ENCODE results near the gene KIRREL2. TPM values are rescaled to one million over a fixed set of nuclear protein-coding genes. Genes with fewer than 3 reads are reported as not detected.

Gene KIRREL2
- total RNA-seq, 1 experiment from 2014 or later, result 3.1 TPM

DNA sequence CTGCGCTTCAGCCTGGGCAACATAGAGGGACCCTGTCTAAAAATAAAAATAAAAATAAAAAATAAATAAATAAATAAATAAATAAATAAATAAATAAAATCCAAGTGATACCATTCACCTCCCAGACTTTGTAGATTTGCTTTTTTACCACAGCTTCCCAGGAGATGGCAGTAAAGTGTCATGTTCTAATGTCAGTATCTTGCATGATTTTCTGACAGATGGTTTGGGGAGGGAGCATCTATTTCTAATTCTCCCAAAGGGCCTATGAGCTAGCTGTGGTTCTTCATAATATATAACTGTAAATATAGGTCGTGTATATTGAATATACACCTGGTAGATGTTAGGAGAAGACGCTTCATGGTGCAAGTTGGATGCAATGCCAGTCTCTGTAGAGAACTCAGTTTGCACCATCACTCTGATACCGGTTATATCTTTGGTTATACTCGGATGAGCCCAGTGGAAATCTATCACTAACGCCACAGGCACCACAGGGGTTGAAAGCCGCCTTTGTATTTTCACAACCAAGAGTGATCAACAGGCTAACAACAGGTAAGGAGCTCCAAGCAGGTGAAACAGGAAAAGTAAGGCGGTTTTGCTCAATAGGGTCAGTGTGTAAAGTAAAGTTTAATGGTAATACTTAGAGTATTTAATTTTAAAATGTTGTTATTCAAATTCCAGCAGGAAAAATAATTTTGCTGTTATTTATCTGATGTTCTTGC lies 25.6 kb downstream of the KIRREL2 start:
- no peaks in the 10 kb centered on the region for H3K27me3 ChIP-seq (ENCODE audit: insufficient read depth, low read length)
- H3K4me1 Mint-ChIP-seq, result peaks cover 6 to 17% of the 10 kb centered on the region in 2 experiments
- no peaks in the 10 kb centered on the region for H3K79me1 ChIP-seq (ENCODE audit: insufficient read depth, low read depth, low read length, poor library complexity, severe bottlenecking)
- H4K5ac ChIP-seq (ENCODE audit: insufficient read length, low read depth, low read length), result no peak overlapping the region
- H2BK5ac ChIP-seq (ENCODE audit: insufficient read length, low read length), result no peak overlapping the region
- H2AK5ac ChIP-seq (ENCODE audit: insufficient read length, low read length), result no peak overlapping the region
- peaks cover 2% of the 10 kb centered on the region; the same call in 1 of the 2 replicates for H3K4me1 ChIP-seq (ENCODE audit: insufficient read depth, low read length)
- no peaks in the 10 kb centered on the region for H3K23me2 ChIP-seq (ENCODE audit: insufficient read length, low read depth, low read length, poor library complexity, severe bottlenecking)
- H3K18ac ChIP-seq (ENCODE audit: insufficient read length, low read depth, low read length), result no peak overlapping the region
- no peak overlapping the region for H3T11ph ChIP-seq (ENCODE audit: low read length)
- no peak overlapping the region for H3K14ac ChIP-seq (ENCODE audit: insufficient read depth, low read length)
- TF ChIP-seq, protein P1, sequence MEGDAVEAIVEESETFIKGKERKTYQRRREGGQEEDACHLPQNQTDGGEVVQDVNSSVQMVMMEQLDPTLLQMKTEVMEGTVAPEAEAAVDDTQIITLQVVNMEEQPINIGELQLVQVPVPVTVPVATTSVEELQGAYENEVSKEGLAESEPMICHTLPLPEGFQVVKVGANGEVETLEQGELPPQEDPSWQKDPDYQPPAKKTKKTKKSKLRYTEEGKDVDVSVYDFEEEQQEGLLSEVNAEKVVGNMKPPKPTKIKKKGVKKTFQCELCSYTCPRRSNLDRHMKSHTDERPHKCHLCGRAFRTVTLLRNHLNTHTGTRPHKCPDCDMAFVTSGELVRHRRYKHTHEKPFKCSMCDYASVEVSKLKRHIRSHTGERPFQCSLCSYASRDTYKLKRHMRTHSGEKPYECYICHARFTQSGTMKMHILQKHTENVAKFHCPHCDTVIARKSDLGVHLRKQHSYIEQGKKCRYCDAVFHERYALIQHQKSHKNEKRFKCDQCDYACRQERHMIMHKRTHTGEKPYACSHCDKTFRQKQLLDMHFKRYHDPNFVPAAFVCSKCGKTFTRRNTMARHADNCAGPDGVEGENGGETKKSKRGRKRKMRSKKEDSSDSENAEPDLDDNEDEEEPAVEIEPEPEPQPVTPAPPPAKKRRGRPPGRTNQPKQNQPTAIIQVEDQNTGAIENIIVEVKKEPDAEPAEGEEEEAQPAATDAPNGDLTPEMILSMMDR (conservative IDR thresholded peaks at IDR 0.05), result peak; percentile 69; the same call in 2 of the 3 replicates
- no peaks in the 10 kb centered on the region; a peak in 1 of 5 replicates for H3K9me3 Mint-ChIP-seq
- no peak overlapping the region for H2BK20ac ChIP-seq (ENCODE audit: low read depth, low read length, poor library complexity, severe bottlenecking)
- WGBS (ENCODE audit: extremely low coverage, insufficient read length, low lambda C conversion rate), result no CpG with 5 or more reads among the region's 8 CpGs
- no peak overlapping the region for H3K4ac ChIP-seq (ENCODE audit: low read depth, low read length)
- H4K8ac ChIP-seq (replicated peaks; ENCODE audit: insufficient read length, low read depth, low read length), result no peak overlapping the region
- no peak overlapping the region for H2AFZ ChIP-seq (ENCODE audit: low read length)
- no peak overlapping the region for H3K9ac ChIP-seq (ENCODE audit: extremely low read depth, insufficient read length, low read length)
- no peak for DNase-seq
- no peak overlapping the region for H3K27ac Mint-ChIP-seq
- no peak overlapping the region for H3K56ac ChIP-seq (ENCODE audit: insufficient read length, low read depth, low read length)
- H2BK120ac ChIP-seq (ENCODE audit: low read depth, low read length, poor library complexity, severe bottlenecking), result no peak overlapping the region
- no peaks in the 10 kb centered on the region for H4K20me1 ChIP-seq (ENCODE audit: control insufficient read depth, insufficient read depth, insufficient read length)
- no peak overlapping the region for H3K4me3 Mint-ChIP-seq
- H3K27me3 Mint-ChIP-seq (ENCODE audit: low read depth), result peaks cover 11% of the 10 kb centered on the region
- no peak overlapping the region for H3K4me2 ChIP-seq (ENCODE audit: insufficient read depth, insufficient read length, low read length)
- H3K36me3 Mint-ChIP-seq (ENCODE audit: insufficient read depth in 1 of 3, low read depth in 3 of 3), result peaks cover 5 to 14% (median 7%) of the 10 kb centered on the region in 3 experiments
- H3K27ac ChIP-seq (ENCODE audit: insufficient read length, low read depth, low read length), result no peak overlapping the region
- H3K23ac ChIP-seq (ENCODE audit: insufficient read length, low read depth, low read length), result no peak overlapping the region
- no peak overlapping the region for H4K91ac ChIP-seq (ENCODE audit: insufficient read length, low read depth, low read length)
- H2BK15ac ChIP-seq (ENCODE audit: low read depth, low read length), result no peak overlapping the region
- H3K9me3 ChIP-seq (ENCODE audit: control insufficient read depth, low read depth, low read length), result no peaks in the 10 kb centered on the region
- H2BK12ac ChIP-seq (ENCODE audit: insufficient read length, low read depth, low read length), result no peak overlapping the region
- no peaks in the 10 kb centered on the region for H3K79me2 ChIP-seq (ENCODE audit: insufficient read depth, low read length)
